Endothelial cell (in vitro differentiated cells): Measurements from ENCODE around the gene TUBA4A. TPM values are rescaled to one million over a fixed set of nuclear protein-coding genes. Genes with fewer than 3 reads are reported as not detected.
A peak's percentile ranks its signal among the peaks of the same experiment; 100 is the strongest.

ENCODE experiments used
- DNase-seq: peaks from one replicate; pipeline ENCODE4 v3.0.0; 2021; ENCODE audit warnings: low spot score
- H3K27ac Mint-ChIP-seq: one replicate; pipeline ENCODE4 v1.8.0; 2021; ENCODE audit warnings: mixed read lengths, inconsistent platforms; ENCODE audit not compliant: unreplicated experiment
- H3K27me3 Mint-ChIP-seq: one replicate; pipeline ENCODE4 v1.8.0; 2021; ENCODE audit warnings: mild to moderate bottlenecking, moderate library complexity, mixed read lengths, inconsistent platforms; ENCODE audit not compliant: unreplicated experiment
- H3K36me3 Mint-ChIP-seq: one replicate; pipeline ENCODE4 v1.8.0; 2021; ENCODE audit warnings: mild to moderate bottlenecking, low read depth, mixed read lengths, inconsistent platforms; ENCODE audit not compliant: unreplicated experiment
- H3K4me1 Mint-ChIP-seq: one replicate; pipeline ENCODE4 v1.8.0; 2021; ENCODE audit warnings: mild to moderate bottlenecking, mixed read lengths, inconsistent platforms; ENCODE audit not compliant: unreplicated experiment
- H3K4me3 Mint-ChIP-seq: one replicate; pipeline ENCODE4 v1.8.0; 2021; ENCODE audit warnings: mild to moderate bottlenecking, mixed read lengths, inconsistent platforms; ENCODE audit not compliant: unreplicated experiment
- H3K9me3 Mint-ChIP-seq: one replicate; pipeline ENCODE4 v1.8.0; 2021; ENCODE audit warnings: mixed read lengths, inconsistent platforms; ENCODE audit not compliant: unreplicated experiment
- CTCF ChIP-seq: fragments of 200-600 bp; sonication (generic); IDR thresholded peaks from one replicate; pipeline ENCODE4 v1.5.0; 2021; ENCODE audit warnings: antibody characterized with exemption; ENCODE audit not compliant: unreplicated experiment
- total RNA-seq: library from RNA; stranded (reverse); fragmentation: NEBNext Ultra II Directional; extraction: Animal tissue kit (Norgen Biotek cat#: 25700); gene quantifications from one replicate; pipeline ENCODE4 v1.2.1, GENCODE V29; 2021; ENCODE audit not compliant: unreplicated experiment

The TUBA4A gene
- total RNA-seq, 1 donor from 2014 or later, result 18.7 TPM

- Mint-ChIP-seq H3K36me3 (peaks cover 34% of the 10 kb centered on the region), H3K4me1 (peaks cover 22% of the 10 kb centered on the region), H3K27me3 (peaks cover 5% of the 10 kb centered on the region), H3K4me3 (peak overlapping the region; percentile 88), H3K27ac (peak overlapping the region; percentile 57), H3K9me3 (no peaks in the 10 kb centered on the region)
- no peak for TF ChIP-seq CTCF
- no peak for DNase-seq
Observed at GRCh38 chr2:219228041-219228910, 25.4 kb downstream of the TUBA4A start.

GRCh38 chr2:219225350-219225749 is 28.4 kb downstream of the TUBA4A start:
- H3K27me3 Mint-ChIP-seq, result peaks cover 8% of the 10 kb centered on the region
- peaks cover 41% of the 10 kb centered on the region for H3K36me3 Mint-ChIP-seq
- no peaks in the 10 kb centered on the region for H3K9me3 Mint-ChIP-seq
- TF ChIP-seq CTCF, result no peak
- peak overlapping the region; percentile 47 for H3K4me3 Mint-ChIP-seq
- peaks cover 20% of the 10 kb centered on the region for H3K4me1 Mint-ChIP-seq
- no peak for DNase-seq
- H3K27ac Mint-ChIP-seq, result no peak overlapping the region

- Mint-ChIP-seq H3K4me3 (no peak overlapping the region), H3K4me1 (peaks cover 20% of the 10 kb centered on the region), H3K27ac (no peak overlapping the region), H3K36me3 (peaks cover 41% of the 10 kb centered on the region), H3K9me3 (no peaks in the 10 kb centered on the region), H3K27me3 (peaks cover 4% of the 10 kb centered on the region)
- DNase-seq, result no peak
- no peak for TF ChIP-seq CTCF
Observed at GRCh38 chr2:219223831-219224610, 29.7 kb downstream of the TUBA4A start.

- Mint-ChIP-seq H3K9me3 (no peaks in the 10 kb centered on the region), H3K4me1 (peaks cover 14% of the 10 kb centered on the region), H3K4me3 (peak overlapping the region; percentile 81), H3K27ac (no peak overlapping the region), H3K27me3 (peaks cover 7% of the 10 kb centered on the region), H3K36me3 (peaks cover 41% of the 10 kb centered on the region)
- no peak for TF ChIP-seq CTCF
- DNase-seq, result no peak
Observed at GRCh38 chr2:219221957-219222518, 31.7 kb downstream of the TUBA4A start.
